IPS-18a (cell line): Measurements from ENCODE around the gene EYA2.

ENCODE experiments used
- H3K27ac ChIP-seq: one replicate; pipeline ENCODE4 v1.5.1; 2013; ENCODE audit warnings: low read length
- H3K27me3 ChIP-seq: one replicate; pipeline ENCODE4 v1.6.1; 2013; ENCODE audit warnings: mild to moderate bottlenecking, low read length; ENCODE audit not compliant: control insufficient read depth, insufficient read depth
- H3K36me3 ChIP-seq: one replicate; pipeline ENCODE4 v1.6.1; 2013; ENCODE audit warnings: low read depth, low read length; ENCODE audit not compliant: control insufficient read depth
- H3K4me1 ChIP-seq: one replicate; pipeline ENCODE4 v1.6.1; 2013; ENCODE audit warnings: low read depth, low read length; ENCODE audit not compliant: control insufficient read depth
- H3K4me3 ChIP-seq: one replicate; pipeline ENCODE4 v1.5.1; 2013; ENCODE audit warnings: low read length
- H3K9ac ChIP-seq: one replicate; pipeline ENCODE4 v1.6.1; 2013; ENCODE audit warnings: mild to moderate bottlenecking, low read length, moderate library complexity
- H3K9me3 ChIP-seq: one replicate; pipeline ENCODE4 v1.6.1; 2013; ENCODE audit warnings: low read depth, low read length; ENCODE audit not compliant: control insufficient read depth

The EYA2 gene

DNA sequence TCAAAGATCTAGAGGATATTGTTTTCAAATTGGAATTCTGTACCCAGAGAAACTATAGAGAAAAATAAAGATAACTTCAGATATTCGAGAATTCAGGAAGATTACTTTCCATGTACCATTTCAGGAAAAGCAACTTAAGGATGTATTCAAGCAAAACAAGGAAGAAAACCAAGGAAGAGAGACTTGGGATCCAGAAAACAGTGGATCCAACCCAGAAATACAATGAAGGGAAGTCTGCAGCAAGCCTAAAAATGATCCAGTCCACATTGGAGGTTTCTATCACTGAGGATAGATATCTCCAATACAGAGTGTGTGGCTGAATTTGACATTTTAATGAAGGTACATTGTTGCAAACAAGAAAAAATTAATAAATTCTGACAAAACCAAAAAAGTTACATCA, 201.0 kb downstream of the EYA2 start:
- H3K9me3 ChIP-seq: no peaks in the 10 kb centered on the region
- no peak overlapping the region for H3K9ac ChIP-seq
- no peaks in the 10 kb centered on the region for H3K4me1 ChIP-seq
- no peak overlapping the region for H3K27ac ChIP-seq
- no peaks in the 10 kb centered on the region for H3K27me3 ChIP-seq
- no peak overlapping the region for H3K4me3 ChIP-seq
- H3K36me3 ChIP-seq: no peaks in the 10 kb centered on the region

DNA sequence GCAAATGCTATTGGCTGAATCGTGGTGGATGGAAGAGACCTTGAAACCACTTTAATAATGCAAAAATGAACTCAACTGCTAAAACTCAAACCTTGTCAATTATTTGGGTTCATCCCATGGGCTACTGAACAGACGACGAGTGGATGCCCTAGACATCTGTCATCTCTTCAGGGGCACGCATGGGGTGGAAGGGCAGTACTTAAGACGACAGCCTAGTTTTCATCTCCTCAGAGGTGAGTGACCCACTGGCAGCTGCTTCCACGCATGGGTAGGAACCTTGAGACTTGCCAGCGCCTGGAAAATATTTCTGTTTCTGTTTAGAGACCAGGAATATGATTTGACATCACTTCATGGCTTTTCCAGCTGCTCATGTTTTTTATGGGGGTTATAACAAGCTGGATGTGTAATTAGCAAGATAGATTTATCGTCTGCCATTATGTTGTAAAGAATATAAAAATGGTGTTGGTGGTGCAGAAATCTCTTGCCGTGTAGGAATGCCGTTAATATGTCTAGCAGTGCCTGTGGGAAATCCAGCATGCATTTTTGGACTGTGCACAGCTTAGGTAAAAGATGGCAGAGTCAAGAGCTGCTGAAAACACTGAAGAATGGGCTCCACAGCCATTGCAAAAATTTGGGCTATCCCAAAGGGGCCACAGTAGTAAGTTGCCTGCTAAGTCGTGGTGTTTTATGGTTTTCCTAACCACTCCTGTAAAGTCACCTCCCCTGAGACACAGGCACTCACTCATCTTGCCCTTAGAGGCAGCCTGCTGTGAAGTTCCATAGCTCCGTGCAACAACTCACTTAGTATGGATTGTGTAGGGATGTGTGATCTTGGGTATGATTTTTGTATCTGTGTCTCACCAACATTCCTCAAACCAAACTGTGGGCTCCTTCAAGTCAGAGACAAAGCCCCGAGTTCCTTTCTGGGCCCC, 203.3 kb downstream of the EYA2 start:
- no peaks in the 10 kb centered on the region for H3K36me3 ChIP-seq
- no peak overlapping the region for H3K4me3 ChIP-seq
- no peaks in the 10 kb centered on the region for H3K27me3 ChIP-seq
- H3K9ac ChIP-seq: no peak overlapping the region
- no peak overlapping the region for H3K27ac ChIP-seq
- H3K9me3 ChIP-seq: no peaks in the 10 kb centered on the region
- H3K4me1 ChIP-seq: no peaks in the 10 kb centered on the region

DNA sequence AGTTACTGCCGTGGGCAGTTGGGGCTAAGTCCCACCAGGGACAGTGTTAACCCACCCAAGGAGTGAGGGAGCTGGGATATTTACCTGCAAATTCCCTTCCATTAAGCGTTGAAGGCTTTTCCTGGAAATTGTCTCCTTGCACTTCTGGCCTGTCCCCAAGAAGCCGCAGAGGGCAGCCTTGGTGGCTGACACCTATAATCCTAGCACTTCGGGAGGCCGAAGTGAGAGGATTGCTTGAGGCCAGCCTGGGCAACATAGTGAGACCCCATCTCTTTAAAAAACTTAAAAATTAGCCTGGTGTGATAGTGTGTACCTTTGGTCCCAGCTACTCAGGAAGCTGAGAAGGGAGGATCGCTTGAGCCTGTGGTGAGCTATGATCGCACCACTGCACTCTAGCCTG, 204.4 kb downstream of the EYA2 start:
- H3K9ac ChIP-seq: no peak overlapping the region
- no peaks in the 10 kb centered on the region for H3K36me3 ChIP-seq
- no peaks in the 10 kb centered on the region for H3K4me1 ChIP-seq
- H3K4me3 ChIP-seq: no peak overlapping the region
- H3K27ac ChIP-seq: no peak overlapping the region
- H3K9me3 ChIP-seq: no peaks in the 10 kb centered on the region
- H3K27me3 ChIP-seq: no peaks in the 10 kb centered on the region

DNA sequence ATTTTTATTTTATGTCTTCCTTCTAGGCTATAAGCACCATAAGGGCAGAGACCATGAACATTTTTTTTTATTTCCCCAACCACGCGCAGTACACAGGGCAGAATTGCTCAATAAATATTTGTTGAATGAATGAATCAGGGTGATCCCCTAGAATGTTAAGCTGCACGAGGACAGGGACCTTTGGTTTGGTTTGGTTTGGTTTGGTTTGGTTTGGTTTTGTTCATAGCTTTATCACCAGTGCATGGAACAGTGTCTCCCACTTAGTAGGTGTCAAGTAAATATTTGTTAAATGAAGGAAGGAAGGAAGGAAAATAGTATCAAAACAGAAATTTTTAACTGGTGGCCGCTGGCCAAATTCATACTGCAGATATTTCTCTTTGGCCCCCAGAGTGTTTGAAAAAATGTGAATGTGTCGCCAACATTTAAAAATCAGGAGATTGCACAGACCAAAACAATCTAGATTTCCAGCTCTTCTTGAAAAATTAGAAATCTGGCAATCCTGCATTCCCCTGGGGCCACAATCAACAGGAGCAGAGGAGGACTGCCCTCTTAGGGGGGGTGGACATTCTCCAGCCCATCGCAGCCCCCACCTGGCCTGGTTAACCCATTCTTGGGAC, 205.3 kb downstream of the EYA2 start:
- no peaks in the 10 kb centered on the region for H3K4me1 ChIP-seq
- no peak overlapping the region for H3K4me3 ChIP-seq
- no peak overlapping the region for H3K9ac ChIP-seq
- H3K9me3 ChIP-seq: no peaks in the 10 kb centered on the region
- H3K27me3 ChIP-seq: no peaks in the 10 kb centered on the region
- H3K36me3 ChIP-seq: no peaks in the 10 kb centered on the region
- H3K27ac ChIP-seq: no peak overlapping the region

GRCh38 chr20:47102629-47103028, 208.0 kb downstream of the EYA2 start:
- no peak overlapping the region for H3K27ac ChIP-seq
- H3K4me1 ChIP-seq: no peaks in the 10 kb centered on the region
- H3K9me3 ChIP-seq: no peaks in the 10 kb centered on the region
- H3K36me3 ChIP-seq: no peaks in the 10 kb centered on the region
- no peak overlapping the region for H3K9ac ChIP-seq
- no peaks in the 10 kb centered on the region for H3K27me3 ChIP-seq
- no peak overlapping the region for H3K4me3 ChIP-seq

- Histone ChIP-seq H3K36me3 (no peaks in the 10 kb centered on the region), H3K27ac (no peak overlapping the region), H3K4me1 (no peaks in the 10 kb centered on the region), H3K9ac (no peak overlapping the region), H3K9me3 (no peaks in the 10 kb centered on the region), H3K27me3 (no peaks in the 10 kb centered on the region), H3K4me3 (no peak overlapping the region)
Observed at GRCh38 chr20:47106786-47107185, 212.1 kb downstream of the EYA2 start.

GRCh38 chr20:47108994-47109393, 214.4 kb downstream of the EYA2 start:
- no peak overlapping the region for H3K9ac ChIP-seq
- H3K36me3 ChIP-seq: no peaks in the 10 kb centered on the region
- H3K4me1 ChIP-seq: no peaks in the 10 kb centered on the region
- H3K9me3 ChIP-seq: no peaks in the 10 kb centered on the region
- H3K4me3 ChIP-seq: no peak overlapping the region
- no peak overlapping the region for H3K27ac ChIP-seq
- no peaks in the 10 kb centered on the region for H3K27me3 ChIP-seq

GRCh38 chr20:47110819-47111218, 216.2 kb downstream of the EYA2 start:
- H3K27ac ChIP-seq: no peak overlapping the region

DNA sequence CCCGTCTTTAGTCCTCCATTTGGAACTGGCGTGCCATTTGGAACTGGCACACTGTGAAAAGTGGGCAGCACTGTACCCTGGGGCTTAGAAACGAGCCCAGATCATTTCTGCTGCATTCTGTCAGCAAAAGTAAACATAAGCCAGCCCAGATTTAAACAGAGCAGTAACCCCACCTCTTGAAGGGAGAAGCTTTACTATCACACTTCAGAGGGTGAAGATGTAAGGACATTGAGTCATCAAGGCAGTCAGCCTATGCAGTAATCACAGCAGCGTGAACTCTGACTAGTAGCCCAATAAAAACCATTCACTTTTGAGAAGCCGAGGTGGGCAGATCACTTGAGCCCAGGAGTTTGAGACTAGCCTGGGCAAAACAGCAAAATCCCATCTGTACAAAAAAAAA, 216.9 kb downstream of the EYA2 start:
- H3K27ac ChIP-seq: no peak overlapping the region
- H3K9me3 ChIP-seq: no peaks in the 10 kb centered on the region

More at GRCh38 chr20:47110819-47111218, 216.2 kb downstream of the EYA2 start:
- H3K4me3 ChIP-seq: no peak overlapping the region
- H3K36me3 ChIP-seq: no peaks in the 10 kb centered on the region
- H3K9me3 ChIP-seq: no peaks in the 10 kb centered on the region
- no peaks in the 10 kb centered on the region for H3K27me3 ChIP-seq
- no peaks in the 10 kb centered on the region for H3K4me1 ChIP-seq
- no peak overlapping the region for H3K9ac ChIP-seq

GRCh38 chr20:47113362-47114109, 218.9 kb downstream of the EYA2 start:
- Histone ChIP-seq H3K4me3 (no peak overlapping the region), H3K27ac (no peak overlapping the region), H3K9me3 (no peaks in the 10 kb centered on the region), H3K4me1 (peaks cover 6% of the 10 kb centered on the region), H3K9ac (no peak overlapping the region), H3K27me3 (no peaks in the 10 kb centered on the region), H3K36me3 (no peaks in the 10 kb centered on the region)

More for the DNA sequence above, 216.9 kb downstream of the EYA2 start:
- Histone ChIP-seq H3K4me3 (no peak overlapping the region), H3K27me3 (no peaks in the 10 kb centered on the region), H3K4me1 (no peaks in the 10 kb centered on the region), H3K9ac (no peak overlapping the region), H3K36me3 (no peaks in the 10 kb centered on the region)

- H3K4me1 ChIP-seq: peaks cover 12% of the 10 kb centered on the region
- H3K27ac ChIP-seq: no peak overlapping the region
- H3K27me3 ChIP-seq: no peaks in the 10 kb centered on the region
- no peaks in the 10 kb centered on the region for H3K36me3 ChIP-seq
- no peak overlapping the region for H3K4me3 ChIP-seq
- H3K9me3 ChIP-seq: no peaks in the 10 kb centered on the region
- no peak overlapping the region for H3K9ac ChIP-seq
Observed at GRCh38 chr20:47115694-47116093, 221.1 kb downstream of the EYA2 start.
